ENCODE results near the gene DHPS.

DNA sequence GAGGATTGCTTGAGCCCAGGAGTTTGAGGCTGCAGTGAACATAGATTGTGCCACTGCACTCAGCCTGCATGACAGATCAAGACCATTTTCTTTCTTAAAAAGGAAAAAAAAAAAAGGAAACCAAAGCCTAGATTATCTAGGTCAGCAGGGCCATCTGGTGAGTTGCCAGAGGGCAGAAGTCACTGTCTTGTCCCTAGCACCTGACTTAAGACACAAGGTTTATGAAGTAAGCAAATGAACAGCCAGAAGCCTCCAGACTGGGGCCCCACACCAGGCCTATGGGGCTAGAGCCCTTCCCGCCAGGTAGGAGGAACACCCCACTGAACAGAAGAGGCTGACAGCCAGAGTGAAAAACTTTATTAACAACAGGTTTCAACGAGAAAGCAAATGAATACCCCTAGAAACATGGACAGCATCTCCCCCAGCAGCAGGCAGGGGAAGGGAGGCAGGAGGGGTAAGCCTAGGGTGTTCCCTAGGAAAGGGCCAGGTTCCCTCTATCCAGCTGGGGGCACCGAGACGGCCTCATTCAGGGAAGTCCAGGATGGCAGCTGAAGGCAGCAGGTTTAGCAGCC, 13.9 kb downstream of the DHPS start:
- TF ChIP-seq, protein P1, sequence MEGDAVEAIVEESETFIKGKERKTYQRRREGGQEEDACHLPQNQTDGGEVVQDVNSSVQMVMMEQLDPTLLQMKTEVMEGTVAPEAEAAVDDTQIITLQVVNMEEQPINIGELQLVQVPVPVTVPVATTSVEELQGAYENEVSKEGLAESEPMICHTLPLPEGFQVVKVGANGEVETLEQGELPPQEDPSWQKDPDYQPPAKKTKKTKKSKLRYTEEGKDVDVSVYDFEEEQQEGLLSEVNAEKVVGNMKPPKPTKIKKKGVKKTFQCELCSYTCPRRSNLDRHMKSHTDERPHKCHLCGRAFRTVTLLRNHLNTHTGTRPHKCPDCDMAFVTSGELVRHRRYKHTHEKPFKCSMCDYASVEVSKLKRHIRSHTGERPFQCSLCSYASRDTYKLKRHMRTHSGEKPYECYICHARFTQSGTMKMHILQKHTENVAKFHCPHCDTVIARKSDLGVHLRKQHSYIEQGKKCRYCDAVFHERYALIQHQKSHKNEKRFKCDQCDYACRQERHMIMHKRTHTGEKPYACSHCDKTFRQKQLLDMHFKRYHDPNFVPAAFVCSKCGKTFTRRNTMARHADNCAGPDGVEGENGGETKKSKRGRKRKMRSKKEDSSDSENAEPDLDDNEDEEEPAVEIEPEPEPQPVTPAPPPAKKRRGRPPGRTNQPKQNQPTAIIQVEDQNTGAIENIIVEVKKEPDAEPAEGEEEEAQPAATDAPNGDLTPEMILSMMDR (IDR thresholded peaks at IDR 0.05; ENCODE audit: low read depth, low read length, poor library complexity, severe bottlenecking): no peak
- TF ChIP-seq EZH2phosphoT487 (IDR thresholded peaks at IDR 0.05; ENCODE audit: borderline replicate concordance, low read length): no peak

All from DOHH2 (cell line).